Breast epithelium (tissue), 4 donors: ENCODE measurements around the gene IQCE. TPM values are rescaled to one million over a fixed set of nuclear protein-coding genes. Genes with fewer than 3 reads are reported as not detected.

Experiments used
- DNase-seq, 2 donors: peaks; one replicate each; pipeline ENCODE4 v3.0.0-alpha.2; 2019; ENCODE audit warnings: low spot score in 2 of 2
- H3K27ac ChIP-seq, 2 donors: fragments of 200-600 bp; sonication (generic) in 1 of 2; one replicate each; pipeline ENCODE4 v1.5.1; 2016 to 2019; ENCODE audit warnings: mild to moderate bottlenecking in 1 of 2
- H3K27me3 ChIP-seq, 2 donors: fragments of 200-600 bp; sonication (generic) in 1 of 2; one replicate each; pipeline versions ENCODE4 v1.5.1 to v1.6.0; 2017 to 2019; ENCODE audit warnings: control low read depth in 1 of 2, mild to moderate bottlenecking in 1 of 2
- H3K36me3 ChIP-seq: fragments of 200-600 bp; one replicate; pipeline ENCODE4 v1.5.1; 2019
- H3K4me1 ChIP-seq, 2 donors: fragments of 200-600 bp; sonication (generic); one replicate each; pipeline ENCODE4 v1.5.1; 2016 to 2019; ENCODE audit warnings: control low read depth in 1 of 2
- H3K4me3 ChIP-seq, 3 donors: fragments of 200-600 bp; sonication (generic); 1 replicate in 2 of 3; 2 replicates in 1 of 3; pipeline ENCODE4 v1.5.1; 2016 to 2019; ENCODE audit warnings: mild to moderate bottlenecking in 3 of 3, moderate library complexity in 2 of 3
- H3K9me3 ChIP-seq, 2 donors: fragments of 200-600 bp; sonication (generic) in 1 of 2; one replicate each; pipeline ENCODE4 v1.5.1; 2016 to 2019; ENCODE audit warnings: control low read depth in 1 of 2
- POLR2A ChIP-seq: fragments of 450-650 bp; IDR thresholded peaks from one replicate; pipeline ENCODE4 v1.6.1; 2016; ENCODE audit warnings: antibody characterized with exemption, mild to moderate bottlenecking, moderate library complexity
- POLR2AphosphoS5 ChIP-seq, 3 donors: sonication (generic); formaldehyde crosslinking; IDR thresholded peaks; one replicate each; pipeline ENCODE4 v1.6.1; 2017; ENCODE audit warnings: antibody characterized with exemption in 3 of 3
- intact Hi-C: fragments of 100-400 bp; cut with DNase I; formaldehyde crosslinking; loops from one replicate; pipeline ENCODE4 v1.15.1; 2023; ENCODE audit warnings: low total_unique reads
- total RNA-seq, 3 donors: library from RNA; depleted of rRNA; stranded (reverse); fragments of >200 nt; gene quantifications; one replicate each; pipeline ENCODE4 v1.1.0, GENCODE V29; 2016
- TF ChIP-seq, protein P1 (sequence below), 3 donors: fragments of 450-650 bp; IDR thresholded peaks; one replicate each; pipeline ENCODE4 v1.5.1; 2016 to 2017; ENCODE audit warnings: antibody characterized with exemption in 3 of 3, mild to moderate bottlenecking in 3 of 3, moderate library complexity in 3 of 3

IQCE gene
- total RNA-seq, 3 donors from 2014 or later = 13.4 to 22.7 (median 13.8) TPM

DNA sequence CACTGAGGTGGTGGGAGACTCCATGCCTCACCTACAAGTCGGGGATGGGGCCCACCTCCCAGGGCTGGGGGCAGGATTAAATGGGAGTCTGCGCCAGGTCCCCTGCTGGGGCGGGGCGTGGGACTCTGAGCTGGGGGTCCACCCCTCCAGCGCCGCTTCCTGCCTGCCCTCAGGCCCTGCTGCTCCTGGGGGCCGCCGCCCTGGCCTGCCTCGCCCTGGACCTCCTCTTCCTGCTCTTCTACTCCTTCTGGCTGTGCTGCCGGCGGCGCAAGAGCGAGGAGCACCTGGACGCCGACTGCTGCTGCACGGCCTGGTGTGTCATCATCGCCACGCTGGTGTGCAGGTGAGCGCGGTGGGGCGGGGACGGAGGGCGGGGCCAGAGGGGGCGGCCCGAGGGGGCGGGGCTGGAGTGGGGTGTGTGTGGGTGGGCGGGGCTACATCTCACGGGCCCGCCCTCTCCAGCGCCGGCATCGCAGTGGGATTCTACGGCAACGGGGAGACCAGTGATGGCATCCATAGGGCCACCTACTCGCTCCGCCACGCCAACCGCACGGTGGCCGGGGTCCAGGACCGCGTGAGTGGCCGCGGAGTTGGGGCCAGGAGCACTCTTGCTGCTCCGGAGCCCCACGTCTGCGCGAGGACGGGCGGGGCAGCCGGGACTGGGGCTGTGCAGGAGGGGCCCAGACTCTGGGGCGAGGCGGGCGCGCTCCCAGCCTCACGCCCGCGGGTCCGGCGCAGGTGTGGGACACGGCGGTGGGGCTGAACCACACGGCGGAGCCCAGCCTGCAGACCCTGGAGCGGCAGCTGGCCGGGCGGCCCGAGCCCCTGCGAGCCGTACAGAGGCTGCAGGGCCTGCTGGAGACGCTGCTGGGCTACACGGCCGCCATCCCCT lies 88.1 kb downstream of the IQCE start:
- peaks cover under 1 to 2% of the 10 kb centered on the region in 2 donors for H3K4me1 ChIP-seq
- TF ChIP-seq POLR2A (no peak), POLR2AphosphoS5 (IDR thresholded peaks at IDR 0.05) (no peak)
- TF ChIP-seq, protein P1, sequence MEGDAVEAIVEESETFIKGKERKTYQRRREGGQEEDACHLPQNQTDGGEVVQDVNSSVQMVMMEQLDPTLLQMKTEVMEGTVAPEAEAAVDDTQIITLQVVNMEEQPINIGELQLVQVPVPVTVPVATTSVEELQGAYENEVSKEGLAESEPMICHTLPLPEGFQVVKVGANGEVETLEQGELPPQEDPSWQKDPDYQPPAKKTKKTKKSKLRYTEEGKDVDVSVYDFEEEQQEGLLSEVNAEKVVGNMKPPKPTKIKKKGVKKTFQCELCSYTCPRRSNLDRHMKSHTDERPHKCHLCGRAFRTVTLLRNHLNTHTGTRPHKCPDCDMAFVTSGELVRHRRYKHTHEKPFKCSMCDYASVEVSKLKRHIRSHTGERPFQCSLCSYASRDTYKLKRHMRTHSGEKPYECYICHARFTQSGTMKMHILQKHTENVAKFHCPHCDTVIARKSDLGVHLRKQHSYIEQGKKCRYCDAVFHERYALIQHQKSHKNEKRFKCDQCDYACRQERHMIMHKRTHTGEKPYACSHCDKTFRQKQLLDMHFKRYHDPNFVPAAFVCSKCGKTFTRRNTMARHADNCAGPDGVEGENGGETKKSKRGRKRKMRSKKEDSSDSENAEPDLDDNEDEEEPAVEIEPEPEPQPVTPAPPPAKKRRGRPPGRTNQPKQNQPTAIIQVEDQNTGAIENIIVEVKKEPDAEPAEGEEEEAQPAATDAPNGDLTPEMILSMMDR (IDR thresholded peaks at IDR 0.05) = no peak
- no peak overlapping the region for H3K27ac ChIP-seq
- no peak for DNase-seq
- no peaks in the 10 kb centered on the region for H3K27me3 ChIP-seq
- H3K4me3 ChIP-seq = no peak overlapping the region
- intact Hi-C loops = no loop called here
- H3K36me3 ChIP-seq = no peaks in the 10 kb centered on the region
- no peaks in the 10 kb centered on the region for H3K9me3 ChIP-seq

DNA sequence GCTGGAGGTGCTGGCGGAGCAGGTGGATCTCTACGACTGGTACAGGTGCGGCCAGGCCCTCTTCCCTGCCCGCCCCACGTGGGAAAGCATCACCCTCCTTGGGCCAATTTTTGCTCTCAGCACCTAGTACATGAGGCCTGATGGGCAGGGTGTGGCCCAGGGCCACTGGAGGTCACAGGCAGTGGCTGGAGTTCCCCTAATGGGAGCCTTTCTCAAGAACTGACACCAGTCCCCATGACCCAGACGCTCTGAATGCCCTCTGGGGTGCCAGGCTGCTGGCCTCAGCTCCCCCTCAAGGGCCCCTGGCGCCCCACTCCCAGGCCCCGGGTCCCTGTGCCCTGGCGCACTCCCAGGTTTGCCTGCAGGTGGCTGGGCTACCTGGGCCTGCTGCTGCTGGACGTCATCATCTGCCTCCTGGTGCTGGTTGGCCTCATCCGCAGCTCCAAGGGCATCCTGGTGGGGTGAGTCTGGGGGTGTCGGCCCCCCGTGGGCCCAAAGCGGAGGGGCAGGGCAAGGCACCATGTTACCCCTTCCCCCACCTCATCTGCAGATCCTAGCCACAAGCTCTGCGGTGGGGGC lies 88.9 kb downstream of the IQCE start:
- DNase-seq = no peak
- intact Hi-C loops = no loop called here
- Histone ChIP-seq H3K27me3 (no peaks in the 10 kb centered on the region), H3K4me3 (no peak overlapping the region), H3K4me1 (no peaks in the 10 kb centered on the region), H3K36me3 (no peaks in the 10 kb centered on the region), H3K9me3 (no peaks in the 10 kb centered on the region), H3K27ac (no peak overlapping the region)
- TF ChIP-seq, protein P1 (IDR thresholded peaks at IDR 0.05) = no peak
- no peak for TF ChIP-seq POLR2AphosphoS5 (IDR thresholded peaks at IDR 0.05)
- no peak for TF ChIP-seq POLR2A

DNA sequence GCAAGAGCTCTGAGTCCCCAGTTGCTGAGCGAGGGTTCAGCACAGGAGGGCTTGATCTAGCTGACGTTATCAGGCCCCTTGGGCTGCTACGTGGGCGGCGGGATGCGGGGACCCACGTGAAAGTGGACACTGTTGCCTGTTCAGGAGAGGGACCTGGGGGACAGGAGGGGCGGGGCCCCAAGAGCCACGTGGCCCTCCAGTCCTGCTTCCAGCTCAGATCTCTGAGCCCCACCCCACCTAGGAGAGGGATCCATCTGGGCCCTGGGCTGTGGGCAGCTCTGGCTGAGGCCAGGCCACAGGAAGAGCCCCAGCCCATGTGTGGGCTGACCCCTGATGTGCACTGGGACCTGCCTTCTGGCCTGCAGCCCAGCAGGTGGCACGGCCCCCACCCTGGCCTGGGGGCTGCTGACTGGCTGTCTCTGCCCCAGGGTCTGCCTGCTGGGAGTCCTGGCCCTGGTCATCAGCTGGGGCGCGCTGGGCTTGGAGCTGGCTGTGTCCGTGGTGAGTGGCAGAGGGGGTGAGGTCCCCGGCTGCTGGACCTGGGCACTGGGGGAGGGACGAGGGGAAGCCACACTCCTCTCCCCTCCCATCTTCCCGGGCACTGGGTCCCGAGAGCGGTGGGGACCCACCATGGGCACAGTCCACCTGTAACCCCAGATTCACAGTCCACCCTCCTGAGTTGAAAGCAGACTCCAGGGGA lies 90.5 kb downstream of the IQCE start:
- intact Hi-C loops = no loop called here
- Histone ChIP-seq H3K27ac (no peak overlapping the region), H3K9me3 (no peaks in the 10 kb centered on the region), H3K4me1 (no peaks in the 10 kb centered on the region), H3K27me3 (no peaks in the 10 kb centered on the region), H3K4me3 (no peak overlapping the region), H3K36me3 (no peaks in the 10 kb centered on the region)
- TF ChIP-seq, protein P1 (IDR thresholded peaks at IDR 0.05) = no peak
- TF ChIP-seq POLR2A (no peak), POLR2AphosphoS5 (IDR thresholded peaks at IDR 0.05) (no peak)
- DNase-seq = no peak

DNA sequence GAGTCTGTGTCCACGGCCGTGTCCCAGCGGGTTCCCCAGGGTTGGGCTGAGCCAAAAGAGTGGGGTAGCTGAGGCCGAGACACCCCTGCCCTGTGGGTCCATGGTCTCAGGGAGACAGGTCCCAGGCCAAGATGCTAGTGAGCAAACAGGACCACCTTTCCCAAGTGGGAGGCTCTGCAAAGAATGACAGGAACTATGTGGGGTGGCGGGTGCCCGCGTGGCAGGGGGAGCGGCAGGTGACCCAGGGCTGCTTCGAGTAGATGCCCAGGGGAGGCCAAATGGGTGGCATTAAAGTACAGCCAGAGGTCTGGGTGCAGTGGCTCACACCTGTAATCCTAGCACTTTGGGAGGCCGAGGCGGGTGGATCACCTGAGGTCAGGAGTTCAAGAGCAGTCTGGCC lies 91.2 kb downstream of the IQCE start:
- no peak for DNase-seq
- no peaks in the 10 kb centered on the region for H3K4me1 ChIP-seq
- no peak overlapping the region for H3K4me3 ChIP-seq
- H3K27me3 ChIP-seq = no peaks in the 10 kb centered on the region
- H3K27ac ChIP-seq = no peak overlapping the region
- no peaks in the 10 kb centered on the region for H3K9me3 ChIP-seq
- intact Hi-C loops = no loop called here
- H3K36me3 ChIP-seq = no peaks in the 10 kb centered on the region
- TF ChIP-seq POLR2AphosphoS5 (IDR thresholded peaks at IDR 0.05) (no peak), POLR2A (no peak)
- TF ChIP-seq, protein P1 (IDR thresholded peaks at IDR 0.05) = no peak

DNA sequence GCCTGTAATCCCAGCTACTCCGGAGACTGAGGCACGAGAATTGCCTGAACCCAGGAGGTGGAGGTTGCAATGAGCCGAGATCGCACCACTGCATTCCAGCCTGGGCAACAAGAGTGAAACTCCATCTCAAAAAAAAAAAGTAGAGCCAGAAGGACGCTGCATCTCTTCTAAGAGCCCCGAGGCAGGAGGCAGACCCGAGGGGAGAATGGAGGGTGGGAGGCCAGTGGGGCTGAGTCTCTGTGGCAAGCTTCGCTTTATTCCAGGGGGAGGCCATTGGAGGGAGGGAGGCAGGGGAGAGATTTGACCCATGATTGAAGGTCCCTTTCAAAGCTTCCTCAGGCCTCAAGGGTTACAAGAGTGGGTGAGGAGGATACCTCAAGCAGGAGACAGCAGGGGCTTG lies 91.7 kb downstream of the IQCE start:
- intact Hi-C loops = no loop called here
- H3K4me1 ChIP-seq = no peaks in the 10 kb centered on the region
- no peaks in the 10 kb centered on the region for H3K36me3 ChIP-seq

More for the DNA sequence above, 91.7 kb downstream of the IQCE start:
- Histone ChIP-seq H3K27ac (no peak overlapping the region), H3K4me3 (no peak overlapping the region), H3K27me3 (no peaks in the 10 kb centered on the region), H3K9me3 (no peaks in the 10 kb centered on the region)
- TF ChIP-seq POLR2A (no peak), POLR2AphosphoS5 (IDR thresholded peaks at IDR 0.05) (no peak)
- DNase-seq = no peak
